ENCODE measurements around the gene ACTR2.

- no peak for TF ChIP-seq CTCF (IDR thresholded peaks at IDR 0.05 in 4 of 5, conservative IDR thresholded peaks at IDR 0.05 in 1 of 5)
- no peak for TF ChIP-seq POLR2A (IDR thresholded peaks at IDR 0.05)
Measured at GRCh38 chr2:65214843-65215242, 12.8 kb upstream of the ACTR2 start.

Measured in gastrocnemius medialis (tissue), 4 donors.